Measurements from ENCODE around the gene RACK1. TPM values are rescaled to one million over a fixed set of nuclear protein-coding genes. Genes with fewer than 3 reads are reported as not detected.
"Not testable (repeated sequence)": the region's sequence is repeated elsewhere in the genome, so short reads cannot be mapped to it uniquely, and the experiment has no call there.

RACK1 gene
- total and polyA plus RNA-seq, 2 of the 4 experiments (the other 2 are of a cell fraction) = 4,263 to 9,350 TPM

- no peak for TF ChIP-seq USF2 (IDR thresholded peaks at IDR 0.05; ENCODE audit: low read depth, low read length)
- no peak for TF ChIP-seq ELK1 (IDR thresholded peaks at IDR 0.05; ENCODE audit: borderline replicate concordance, low read depth, low read length)
These were observed at the start of gene RACK1 (continued) for GRCh38 chr5:181243564-181244343.

GRCh38 chr5:181287331-181287730, 43.6 kb upstream of the RACK1 start:
- H2AK5ac ChIP-seq (ENCODE audit: low read depth, low read length); H3K79me1 ChIP-seq (ENCODE audit: low read depth in 1 of 2, low read length in 2 of 2); H3K9me3 ChIP-seq (ENCODE audit: control insufficient read depth, insufficient read depth, low read length); DNase-seq; ATAC-seq (ENCODE audit: low read depth); H3K18ac ChIP-seq (ENCODE audit: low read depth, low read length); in situ Hi-C loops (cut with MboI; ENCODE audit: low sequenced_read_pairs); H3K36me3 ChIP-seq (ENCODE audit: control insufficient read depth, insufficient read depth, low read length); dilution Hi-C loops (cut with HindIII; ENCODE audit: low sequenced_read_pairs, unreplicated experiment); H3K4me1 ChIP-seq (ENCODE audit: control insufficient read depth, insufficient read depth, low read length); H3K27me3 ChIP-seq (ENCODE audit: control insufficient read depth, insufficient read depth, low read length); BruUV-seq (replicated peaks); H2AK9ac ChIP-seq (replicated peaks; ENCODE audit: low read depth, low read length, poor library complexity); H3K4me3 ChIP-seq (ENCODE audit: insufficient read depth, low read depth, low read length); H4K5ac ChIP-seq (ENCODE audit: low read depth, low read length); H2AFZ ChIP-seq (replicated peaks; ENCODE audit: low read length, poor library complexity); H4K8ac ChIP-seq (ENCODE audit: low read depth in 2 of 2, low read length in 2 of 2); H3K23ac ChIP-seq (ENCODE audit: low read depth, low read length); H3K4me2 ChIP-seq (ENCODE audit: low read depth, low read length); H4K91ac ChIP-seq (ENCODE audit: insufficient read depth, low read depth, low read length); H3K9me1 ChIP-seq (ENCODE audit: insufficient read depth, low read length); H4K20me1 ChIP-seq (ENCODE audit: insufficient read depth, low read length); H3K9ac ChIP-seq (ENCODE audit: low read depth, low read length); H3K14ac ChIP-seq (replicated peaks; ENCODE audit: low read depth, low read length); CTCF ChIA-PET; H3K4ac ChIP-seq (ENCODE audit: low read depth, low read length); H3K27ac ChIP-seq (ENCODE audit: insufficient read depth, low read length); H2BK120ac ChIP-seq (ENCODE audit: low read depth, low read length); intact Hi-C loops (cut with micrococcal nuclease); POLR2A ChIA-PET (ENCODE audit: unreplicated experiment); H2BK20ac ChIP-seq (ENCODE audit: low read depth, low read length); H3K56ac ChIP-seq (ENCODE audit: extremely low read depth, insufficient read depth, low read length); H2BK5ac ChIP-seq (ENCODE audit: low read depth, low read length, poor library complexity, severe bottlenecking); H2BK15ac ChIP-seq (ENCODE audit: low read depth, low read length): not testable (repeated sequence)
- no CpG with 5 or more reads among the region's 1 CpG for WGBS, 2 experiments (ENCODE audit: extremely low coverage in 2 of 2, insufficient read length in 1 of 2)
